K562 (cell line): ENCODE measurements around the gene PLXNA2. TPM values are rescaled to one million over a fixed set of nuclear protein-coding genes. Genes with fewer than 3 reads are reported as not detected.

ENCODE experiments used
- ATAC-seq: fragments of 200-7000 bp; cut with Tn5 transposase; 3 replicates; pipeline ENCODE4 v1.9.1; 2020; ENCODE audit warnings: moderate library complexity
- BruUV-seq: library from RNA; stranded (reverse); fragments of 400-500 nt; replicated peaks from 2 replicates; lab custom pipeline; 2021; lab: Mats Ljungman, UMichigan
- CTCF ChIA-PET: fragments of 300-600 bp; formaldehyde crosslinking; extraction: SDS; loops from one replicate; lab custom pipeline; 2021; ENCODE audit warnings: low intra/inter-chr PET ratio; lab: Yijun Ruan, JAX
- POLR2A ChIA-PET: fragments of 300-600, 350-650 bp; sonication (Branson Sonifier 250); formaldehyde crosslinking; extraction: SDS; loops from one replicate; lab custom pipeline; 2021; ENCODE audit warnings: antibody characterized with exemption, inconsistent platforms; lab: Yijun Ruan, JAX
- DNase-seq, 4 experiments: peaks; one replicate each; pipeline versions ENCODE4 v3.0.0 to v3.0.0-alpha.2; 2011 to 2018; ENCODE audit warnings: low spot score in 3 of 4, mixed read lengths in 3 of 4; ENCODE audit errors: extremely low read depth in 1 of 4
- FAIRE-seq: peaks from 2 replicates; lab custom pipeline; 2011; peaks lifted over from hg19 to GRCh38; lab: Jason Lieb, UNC
- H2AFZ ChIP-seq: 2 replicates; pipeline ENCODE4 v1.6.0; 2011; ENCODE audit warnings: low read depth, low read length, control low read depth, inconsistent platforms
- H3K27ac ChIP-seq: fragments of 200-600 bp; 3 replicates; pipeline ENCODE4 v1.8.0; 2011; ENCODE audit warnings: low read depth, mild to moderate bottlenecking, control low read depth, inconsistent platforms, low read length, moderate library complexity, mixed read lengths; ENCODE audit errors: extremely low read depth
- H3K27me3 ChIP-seq, 2 experiments: fragments of 300-600 bp in 1 of 2; 2 replicates in 1 of 2; 3 replicates in 1 of 2; pipeline versions ENCODE4 v1.6.0 to v1.8.0; 2011; ENCODE audit warnings: inconsistent platforms in 2 of 2, low read length in 2 of 2, mild to moderate bottlenecking in 1 of 2, mixed read lengths in 1 of 2, moderate library complexity in 1 of 2; ENCODE audit not compliant: control insufficient read depth in 2 of 2, insufficient read depth in 2 of 2
- H3K36me3 ChIP-seq: fragments of 300-600 bp; 3 replicates; pipeline ENCODE4 v1.8.0; 2011; ENCODE audit warnings: mild to moderate bottlenecking, low read length, inconsistent platforms; ENCODE audit not compliant: control insufficient read depth, insufficient read depth
- H3K4me1 ChIP-seq, 2 experiments: fragments of 200-600 bp in 1 of 2; replicated peaks in 1 of 2; 2 replicates in 1 of 2; 3 replicates in 1 of 2; pipeline versions ENCODE4 v1.5.1 to v1.8.0; 2011; ENCODE audit warnings: inconsistent platforms in 2 of 2, low read length in 2 of 2, mild to moderate bottlenecking in 1 of 2, mixed read lengths in 1 of 2, moderate library complexity in 1 of 2; ENCODE audit not compliant: control insufficient read depth in 2 of 2, insufficient read depth in 2 of 2
- H3K4me2 ChIP-seq: 2 replicates; pipeline ENCODE4 v1.6.1; 2011; ENCODE audit warnings: low read length, control low read depth, inconsistent platforms, mixed read lengths; ENCODE audit not compliant: insufficient read depth
- H3K4me3 ChIP-seq: fragments of 200-600 bp; sonication (generic), shearing (Covaris generic); 2 replicates; pipeline ENCODE4 v1.5.1; 2016; ENCODE audit warnings: control low read depth, inconsistent platforms
- H3K79me2 ChIP-seq: fragments of 200-600 bp; 3 replicates; pipeline ENCODE4 v1.8.0; 2011; ENCODE audit warnings: low read length, inconsistent platforms; ENCODE audit not compliant: control insufficient read depth, insufficient read depth
- H3K9ac ChIP-seq, 2 experiments: 2 replicates each; pipeline versions ENCODE4 v1.6.0 to v1.6.1; 2011; ENCODE audit warnings: low read depth in 2 of 2, low read length in 2 of 2, control low read depth in 1 of 2, inconsistent platforms in 1 of 2, mild to moderate bottlenecking in 1 of 2, mixed read lengths in 1 of 2; ENCODE audit not compliant: insufficient read depth in 1 of 2
- H3K9me1 ChIP-seq: one replicate; pipeline ENCODE4 v1.6.0; 2011; ENCODE audit warnings: inconsistent platforms, mild to moderate bottlenecking, low read length, moderate library complexity; ENCODE audit not compliant: control insufficient read depth, insufficient read depth
- H3K9me3 ChIP-seq: replicated peaks from 2 replicates; pipeline ENCODE4 v1.5.1; 2011; ENCODE audit warnings: low read depth, low read length, inconsistent platforms; ENCODE audit not compliant: control insufficient read depth, insufficient read depth
- H4K20me1 ChIP-seq: replicated peaks from 2 replicates; pipeline ENCODE4 v1.6.1; 2011; ENCODE audit warnings: low read length, inconsistent platforms, mixed read lengths; ENCODE audit not compliant: control insufficient read depth, insufficient read depth
- ADNP ChIP-seq: fragments of 200-800 bp; sonication (Bioruptor generic); IDR thresholded peaks from 2 replicates; pipeline ENCODE4 v1.6.1; 2016; ENCODE audit warnings: missing genetic modification characterization, missing compliant biosample characterization
- ESRRB ChIP-seq: fragments of 250-450 bp; sonication (Bioruptor Pico); IDR thresholded peaks from 2 replicates; pipeline ENCODE4 v1.5.0; 2020; ENCODE audit warnings: mild to moderate bottlenecking, moderate library complexity, borderline replicate concordance
- HOXB6 ChIP-seq: fragments of 250-450 bp; sonication (Bioruptor Pico); IDR thresholded peaks from 2 replicates; pipeline ENCODE4 v1.5.1; 2022; ENCODE audit warnings: mild to moderate bottlenecking, borderline replicate concordance
- NR2C1 ChIP-seq, 2 experiments: fragments of 450-650 bp; IDR thresholded peaks; 2 replicates each; pipeline ENCODE4 v1.6.1; 2017; ENCODE audit warnings: mild to moderate bottlenecking in 2 of 2, antibody characterized with exemption in 1 of 2, inconsistent platforms in 1 of 2, missing compliant biosample characterization in 1 of 2, missing genetic modification characterization in 1 of 2
- PHB ChIP-seq: fragments of 250-450 bp; sonication (Bioruptor Pico); IDR thresholded peaks from 2 replicates; pipeline ENCODE4 v1.5.0; 2021
- SFPQ ChIP-seq: fragments of 200-400 bp; formaldehyde crosslinking; IDR thresholded peaks from 2 replicates; pipeline ENCODE4 v1.6.1; 2017; ENCODE audit warnings: mild to moderate bottlenecking, low read depth, low read length, moderate library complexity
- SLC30A9 ChIP-seq: fragments of 250-450 bp; sonication (Bioruptor Pico); IDR thresholded peaks from 2 replicates; pipeline ENCODE4 v1.8.0; 2022; ENCODE audit warnings: mild to moderate bottlenecking, moderate library complexity
- ZFPM2 ChIP-seq: fragments of 250-450 bp; sonication (Bioruptor Pico); IDR thresholded peaks from 2 replicates; pipeline ENCODE4 v1.5.1; 2022; ENCODE audit warnings: mild to moderate bottlenecking
- ZNF124 ChIP-seq: sonication (generic); formaldehyde crosslinking; IDR thresholded peaks from 2 replicates; pipeline ENCODE4 v1.8.1; 2022; ENCODE audit warnings: missing genetic modification reagents
- ZNF197 ChIP-seq: fragments of 200-800 bp; sonication (Bioruptor generic); IDR thresholded peaks from 2 replicates; pipeline ENCODE4 v1.6.1; 2016; ENCODE audit warnings: low read depth, missing genetic modification characterization, missing compliant biosample characterization
- ZNF561 ChIP-seq: fragments of 450-650 bp; formaldehyde crosslinking; conservative IDR thresholded peaks from 2 replicates; pipeline ENCODE4 v1.4.0; 2020; ENCODE audit warnings: mild to moderate bottlenecking, moderate library complexity
- ZNF75A ChIP-seq: fragments of 450-650 bp; formaldehyde crosslinking; IDR thresholded peaks from 2 replicates; pipeline ENCODE4 v1.4.0; 2020; ENCODE audit warnings: mild to moderate bottlenecking
- WGBS: fragments of 100-300 bp; shearing (Covaris generic); methylation state at CpG from one replicate; pipeline ENCODE4 v1.1.6; 2016; ENCODE audit warnings: low coverage, mixed read lengths; ENCODE audit not compliant: insufficient coverage; ENCODE audit errors: missing lambda C conversion rate; 5-methylcytosine and 5-hydroxymethylcytosine counted together
- in situ Hi-C: fragments of 300-500 bp; cut with MboI; formaldehyde crosslinking; loops from 4 replicates; pipeline ENCODE4 v1.15.0; 2018; ENCODE audit warnings: inconsistent platforms, mixed read lengths
- intact Hi-C: fragments of 100-400 bp; cut with micrococcal nuclease; formaldehyde crosslinking; loops from 2 replicates; pipeline ENCODE4 v1.14.2; 2022
- polyA plus RNA-seq, 8 experiments: library from polyadenylated mRNA; depleted of rRNA in 4 of 8; stranded (reverse) in 5 of 8; unstranded in 3 of 8; fragments of >200 nt; fragmentation: Nextera tagmentation in 2 of 8; fragmentation: Illumina TruSeq in 1 of 8; extraction: Ambion mirVana in 2 of 8; extraction: Trizol in 1 of 8; gene quantifications; 2 replicates each; pipeline versions ENCODE4 v1.2.1 to v1.2.3, GENCODE V29; 2011 to 2014; ENCODE audit warnings: inconsistent platforms in 1 of 8, missing spikeins in 1 of 8
- total RNA-seq, 7 experiments: library from RNA; depleted of rRNA in 6 of 7; stranded (reverse); fragments of >200 nt in 6 of 7; fragmentation: Illumina TruSeq in 2 of 7; extraction: Trizol in 2 of 7; gene quantifications; 2 replicates each; pipeline versions ENCODE4 v1.2.1 to v1.2.3, GENCODE V29; 2011 to 2021; ENCODE audit warnings: low replicate concordance in 1 of 7
- TF ChIP-seq, protein P1 (sequence below): sonication (generic); formaldehyde crosslinking; IDR thresholded peaks from 2 replicates; pipeline ENCODE4 v1.8.0; 2022; ENCODE audit warnings: mild to moderate bottlenecking, missing genetic modification reagents

The PLXNA2 gene
- total and polyA plus RNA-seq, 9 of the 15 experiments (the other 6 are each of a cell fraction or from before 2014, with no cell fraction given), result 0.01 to 1.3 (median 0.32) TPM

DNA sequence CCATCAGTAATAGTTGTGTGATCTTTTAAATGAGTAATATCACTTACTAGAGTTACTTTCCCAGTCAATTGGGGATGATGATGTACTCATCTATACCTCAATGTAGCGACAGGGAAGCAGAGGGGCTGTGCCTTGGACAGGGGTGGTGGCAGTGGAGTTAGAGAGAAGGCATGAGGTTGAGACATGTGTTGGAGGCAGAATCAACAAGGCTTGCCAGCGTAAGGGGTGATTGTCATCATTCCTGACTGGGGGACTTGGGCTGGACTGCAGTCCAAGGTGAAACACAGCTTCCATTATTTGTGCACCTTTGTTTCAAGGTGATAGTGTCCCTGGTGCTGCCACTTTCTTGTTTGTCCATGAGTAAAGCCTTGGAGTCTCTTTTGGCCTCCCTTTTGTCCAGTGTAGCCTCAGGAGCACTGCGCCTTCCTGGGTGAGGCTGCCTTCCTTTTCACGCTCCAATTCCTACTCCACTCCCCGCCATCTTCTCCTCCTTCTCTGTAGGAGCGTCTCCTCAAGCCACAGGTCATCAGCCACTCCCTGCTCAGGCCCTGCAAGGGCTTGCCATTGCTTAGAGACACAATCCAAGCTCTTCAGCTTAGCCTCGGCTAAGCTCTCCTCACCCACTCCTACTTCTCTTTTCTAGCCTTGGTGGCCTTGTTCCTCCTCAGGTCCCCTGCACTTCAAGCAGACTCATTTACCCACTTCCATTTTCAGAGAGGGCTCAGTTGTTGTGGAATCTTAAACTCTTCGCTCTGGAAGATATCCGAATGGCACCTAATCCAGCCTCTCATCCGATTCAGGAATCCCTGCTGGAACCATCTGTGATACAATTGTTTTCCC is 255.6 kb downstream of the PLXNA2 start:
- Histone ChIP-seq H3K9ac (no peak overlapping the region), H3K4me2 (no peak overlapping the region), H3K36me3 (no peaks in the 10 kb centered on the region), H2AFZ (no peak overlapping the region), H3K4me1 (peaks cover 0 to 6% of the 10 kb centered on the region in 2 experiments; a peak in 1 of 5 replicates), H3K27ac (no peak overlapping the region), H3K9me1 (no peaks in the 10 kb centered on the region), H3K4me3 (no peak overlapping the region), H4K20me1 (no peaks in the 10 kb centered on the region), H3K9me3 (no peaks in the 10 kb centered on the region), H3K79me2 (no peaks in the 10 kb centered on the region), H3K27me3 (peaks cover 39 to 40% of the 10 kb centered on the region in 2 experiments)
- TF ChIP-seq SFPQ (no peak), ADNP (tag) (no peak), NR2C1 (IDR thresholded peaks at IDR 0.05) (no peak), NR2C1 (tag; IDR thresholded peaks at IDR 0.05) (no peak), SLC30A9 (CRISPR knock-in tag) (no peak), ZFPM2 (CRISPR knock-in tag) (no peak), ZNF561 (CRISPR knock-in tag) (no peak), ZNF124 (CRISPR knock-in tag) (no peak), PHB (CRISPR knock-in tag) (no peak), ZNF75A (CRISPR knock-in tag) (no peak), ZNF197 (CRISPR knock-in tag) (no peak), ESRRB (CRISPR knock-in tag) (no peak), HOXB6 (CRISPR knock-in tag) (no peak)
- TF ChIP-seq, protein P1, sequence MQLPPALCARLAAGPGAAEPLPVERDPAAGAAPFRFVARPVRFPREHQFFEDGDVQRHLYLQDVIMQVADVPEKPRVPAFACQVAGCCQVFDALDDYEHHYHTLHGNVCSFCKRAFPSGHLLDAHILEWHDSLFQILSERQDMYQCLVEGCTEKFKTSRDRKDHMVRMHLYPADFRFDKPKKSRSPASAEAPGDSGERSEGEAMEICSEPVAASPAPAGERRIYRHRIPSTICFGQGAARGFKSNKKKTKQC (CRISPR knock-in tag), result no peak
- ChIA-PET POLR2A (interaction anchor here (0.7 to 1.0 kb wide), 2 partner anchors 18 to 26 kb away, joined by 3 read pairs; no protein-coding TSS in a partner anchor), CTCF (no interaction called here)
- in situ Hi-C loops, result no loop called here
- no peak for DNase-seq
- no peak for ATAC-seq
- under 1% methylated on average over 10 of the region's 10 CpGs for WGBS
- intact Hi-C loops, result no loop called here
- FAIRE-seq, result no peak
- no TSS peak for BruUV-seq
